ENCODE results near the gene ABCC4. TPM values are rescaled to one million over a fixed set of nuclear protein-coding genes. Genes with fewer than 3 reads are reported as not detected.

ABCC4 gene
- total RNA-seq, 1 donor from 2014 or later: 7.5 TPM

- H3K27me3 Mint-ChIP-seq: no peaks in the 10 kb centered on the region
- peaks cover 4% of the 10 kb centered on the region for H3K36me3 Mint-ChIP-seq (ENCODE audit: insufficient read depth)
Observed at GRCh38 chr13:95248953-95249352, 52.3 kb downstream of the ABCC4 start.

GRCh38 chr13:95247852-95248251 lies 53.4 kb downstream of the ABCC4 start:
- TF ChIP-seq CTCF (IDR thresholded peaks at IDR 0.05; ENCODE audit: unreplicated experiment): no peak
- no peak overlapping the region for H3K27ac Mint-ChIP-seq
- no peaks in the 10 kb centered on the region for H3K27me3 Mint-ChIP-seq
- H3K4me3 Mint-ChIP-seq (ENCODE audit: low read depth): no peak overlapping the region
- DNase-seq (ENCODE audit: low spot score, unreplicated experiment): no peak
- H3K9me3 Mint-ChIP-seq (ENCODE audit: low read depth): no peaks in the 10 kb centered on the region
- H3K36me3 Mint-ChIP-seq (ENCODE audit: insufficient read depth): peaks cover 4% of the 10 kb centered on the region
- peaks cover 2% of the 10 kb centered on the region for H3K4me1 Mint-ChIP-seq (ENCODE audit: low read depth)

More at GRCh38 chr13:95248953-95249352, 52.3 kb downstream of the ABCC4 start:
- no peak for TF ChIP-seq CTCF (IDR thresholded peaks at IDR 0.05; ENCODE audit: unreplicated experiment)
- no peaks in the 10 kb centered on the region for H3K9me3 Mint-ChIP-seq (ENCODE audit: low read depth)
- H3K4me1 Mint-ChIP-seq (ENCODE audit: low read depth): peaks cover 2% of the 10 kb centered on the region
- H3K4me3 Mint-ChIP-seq (ENCODE audit: low read depth): no peak overlapping the region
- no peak for DNase-seq (ENCODE audit: low spot score, unreplicated experiment)
- H3K27ac Mint-ChIP-seq: no peak overlapping the region

- H3K27ac Mint-ChIP-seq: no peak overlapping the region
- peaks cover 4% of the 10 kb centered on the region for H3K36me3 Mint-ChIP-seq (ENCODE audit: insufficient read depth)
- H3K27me3 Mint-ChIP-seq: no peaks in the 10 kb centered on the region
- DNase-seq (ENCODE audit: low spot score, unreplicated experiment): no peak
- no peak for TF ChIP-seq CTCF (IDR thresholded peaks at IDR 0.05; ENCODE audit: unreplicated experiment)
- no peaks in the 10 kb centered on the region for H3K9me3 Mint-ChIP-seq (ENCODE audit: low read depth)
- H3K4me1 Mint-ChIP-seq (ENCODE audit: low read depth): peaks cover 2% of the 10 kb centered on the region
- no peak overlapping the region for H3K4me3 Mint-ChIP-seq (ENCODE audit: low read depth)
Observed at GRCh38 chr13:95247171-95247570, 54.1 kb downstream of the ABCC4 start.

- Mint-ChIP-seq H3K9me3 (ENCODE audit: low read depth) (no peaks in the 10 kb centered on the region), H3K27ac (no peak overlapping the region), H3K4me1 (ENCODE audit: low read depth) (peaks cover 2% of the 10 kb centered on the region), H3K4me3 (ENCODE audit: low read depth) (no peak overlapping the region), H3K36me3 (ENCODE audit: insufficient read depth) (peaks cover 4% of the 10 kb centered on the region), H3K27me3 (no peaks in the 10 kb centered on the region)
- DNase-seq (ENCODE audit: low spot score, unreplicated experiment): no peak
- TF ChIP-seq CTCF (IDR thresholded peaks at IDR 0.05; ENCODE audit: unreplicated experiment): no peak
Observed at GRCh38 chr13:95246292-95247082, 54.8 kb downstream of the ABCC4 start.

GRCh38 chr13:95245071-95245470 lies 56.2 kb downstream of the ABCC4 start:
- Mint-ChIP-seq H3K9me3 (ENCODE audit: low read depth) (no peaks in the 10 kb centered on the region), H3K36me3 (ENCODE audit: insufficient read depth) (peaks cover 4% of the 10 kb centered on the region), H3K27ac (no peak overlapping the region), H3K27me3 (no peaks in the 10 kb centered on the region), H3K4me3 (ENCODE audit: low read depth) (no peak overlapping the region), H3K4me1 (ENCODE audit: low read depth) (peaks cover 2% of the 10 kb centered on the region)
- no peak for TF ChIP-seq CTCF (IDR thresholded peaks at IDR 0.05; ENCODE audit: unreplicated experiment)
- DNase-seq (ENCODE audit: low spot score, unreplicated experiment): no peak
